Measurements from ENCODE around the gene LRRC7.

Gene LRRC7

GRCh38 chr1:69982992-69983391 is 415.3 kb downstream of the LRRC7 start:
- TF ChIP-seq, protein P1, sequence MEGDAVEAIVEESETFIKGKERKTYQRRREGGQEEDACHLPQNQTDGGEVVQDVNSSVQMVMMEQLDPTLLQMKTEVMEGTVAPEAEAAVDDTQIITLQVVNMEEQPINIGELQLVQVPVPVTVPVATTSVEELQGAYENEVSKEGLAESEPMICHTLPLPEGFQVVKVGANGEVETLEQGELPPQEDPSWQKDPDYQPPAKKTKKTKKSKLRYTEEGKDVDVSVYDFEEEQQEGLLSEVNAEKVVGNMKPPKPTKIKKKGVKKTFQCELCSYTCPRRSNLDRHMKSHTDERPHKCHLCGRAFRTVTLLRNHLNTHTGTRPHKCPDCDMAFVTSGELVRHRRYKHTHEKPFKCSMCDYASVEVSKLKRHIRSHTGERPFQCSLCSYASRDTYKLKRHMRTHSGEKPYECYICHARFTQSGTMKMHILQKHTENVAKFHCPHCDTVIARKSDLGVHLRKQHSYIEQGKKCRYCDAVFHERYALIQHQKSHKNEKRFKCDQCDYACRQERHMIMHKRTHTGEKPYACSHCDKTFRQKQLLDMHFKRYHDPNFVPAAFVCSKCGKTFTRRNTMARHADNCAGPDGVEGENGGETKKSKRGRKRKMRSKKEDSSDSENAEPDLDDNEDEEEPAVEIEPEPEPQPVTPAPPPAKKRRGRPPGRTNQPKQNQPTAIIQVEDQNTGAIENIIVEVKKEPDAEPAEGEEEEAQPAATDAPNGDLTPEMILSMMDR (IDR thresholded peaks at IDR 0.05; ENCODE audit: borderline replicate concordance, control extremely low read depth, extremely low read depth, insufficient read depth, missing control alignments) = no peak
- DNase-seq (ENCODE audit: low spot score) = no peak
- in situ Hi-C loops (cut with MboI; ENCODE audit: low sequenced_read_pairs, unreplicated experiment) = no loop called here

DNA sequence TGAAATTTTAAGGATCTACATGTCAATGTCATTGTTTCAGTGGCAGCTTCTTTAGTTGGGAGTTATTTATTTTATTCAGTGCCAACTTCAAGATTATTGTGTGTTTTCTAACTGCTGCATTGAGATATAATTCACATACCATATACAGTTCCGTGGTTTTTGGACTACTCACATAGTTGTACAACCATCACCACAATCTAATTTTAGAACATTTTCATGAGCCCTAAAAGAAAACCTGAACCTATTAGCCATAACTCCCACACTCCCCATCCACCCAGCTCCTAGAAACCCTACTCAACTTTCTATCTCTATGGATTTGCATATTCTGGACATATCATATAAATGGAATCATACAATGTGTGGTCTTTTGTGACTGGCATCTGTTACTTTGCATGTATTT is 417.7 kb downstream of the LRRC7 start:
- in situ Hi-C loops (cut with MboI; ENCODE audit: low sequenced_read_pairs, unreplicated experiment) = no loop called here
- TF ChIP-seq, protein P1 (IDR thresholded peaks at IDR 0.05; ENCODE audit: borderline replicate concordance, control extremely low read depth, extremely low read depth, insufficient read depth, missing control alignments) = no peak
- DNase-seq (ENCODE audit: low spot score) = no peak

GRCh38 chr1:69985901-69986439 is 418.2 kb downstream of the LRRC7 start:
- no peak for DNase-seq (ENCODE audit: low spot score)
- TF ChIP-seq, protein P1 (IDR thresholded peaks at IDR 0.05; ENCODE audit: borderline replicate concordance, control extremely low read depth, extremely low read depth, insufficient read depth, missing control alignments) = no peak
- in situ Hi-C loops (cut with MboI; ENCODE audit: low sequenced_read_pairs, unreplicated experiment) = no loop called here

- DNase-seq (ENCODE audit: low spot score) = no peak
- in situ Hi-C loops (cut with MboI; ENCODE audit: low sequenced_read_pairs, unreplicated experiment) = no loop called here
- TF ChIP-seq, protein P1 (IDR thresholded peaks at IDR 0.05; ENCODE audit: borderline replicate concordance, control extremely low read depth, extremely low read depth, insufficient read depth, missing control alignments) = no peak
These were observed 420.2 kb downstream of the LRRC7 start for GRCh38 chr1:69987881-69988280.

- in situ Hi-C loops (cut with MboI; ENCODE audit: low sequenced_read_pairs, unreplicated experiment) = no loop called here
- no peak for DNase-seq (ENCODE audit: low spot score)
- TF ChIP-seq, protein P1 (IDR thresholded peaks at IDR 0.05; ENCODE audit: borderline replicate concordance, control extremely low read depth, extremely low read depth, insufficient read depth, missing control alignments) = no peak
These were observed 423.9 kb downstream of the LRRC7 start for GRCh38 chr1:69991644-69992043.

GRCh38 chr1:69992594-69992993 is 424.9 kb downstream of the LRRC7 start:
- DNase-seq (ENCODE audit: low spot score) = no peak
- in situ Hi-C loops (cut with MboI; ENCODE audit: low sequenced_read_pairs, unreplicated experiment) = no loop called here
- TF ChIP-seq, protein P1 (IDR thresholded peaks at IDR 0.05; ENCODE audit: borderline replicate concordance, control extremely low read depth, extremely low read depth, insufficient read depth, missing control alignments) = no peak

All from GM13976 (cell line).